Body of pancreas (tissue), 4 donors: ENCODE measurements around the gene POLR3H.
"Not testable (repeated sequence)": the region's sequence is repeated elsewhere in the genome, so short reads cannot be mapped to it uniquely, and the experiment has no call there.

Experiments
- CTCF ChIP-seq, 7 experiments: fragments of 450-650 bp in 4 of 7; fragments of 200-600 bp in 3 of 7; sonication (generic) in 3 of 7; IDR thresholded peaks; one replicate each; pipeline ENCODE4 v1.5.1; 2016 to 2019; ENCODE audit warnings: antibody characterized with exemption in 7 of 7
- POLR2A ChIP-seq, 3 donors: fragments of 450-650 bp; IDR thresholded peaks; one replicate each; pipeline ENCODE4 v1.6.1; 2016; ENCODE audit warnings: antibody characterized with exemption in 3 of 3, mild to moderate bottlenecking in 2 of 3

GRCh38 chr22:41558241-41558630 is 14.0 kb upstream of the POLR3H start:
- TF ChIP-seq CTCF, POLR2A (IDR thresholded peaks at IDR 0.05): not testable (repeated sequence)
